Activated CD8-positive, alpha-beta T cell treated with anti-CD3 and anti-CD28 coated beads for 36 hours (primary cell): ENCODE results near the gene CELF4. TPM values are rescaled to one million over a fixed set of nuclear protein-coding genes. Genes with fewer than 3 reads are reported as not detected.
"Not testable (repeated sequence)": the region's sequence is repeated elsewhere in the genome, so short reads cannot be mapped to it uniquely, and the experiment has no call there.

Experiments
- ATAC-seq: fragments of 200-7000 bp; cut with Tn5 transposase; one replicate; pipeline ENCODE4 v1.10.0; 2021; ENCODE audit warnings: mild to moderate bottlenecking, moderate library complexity
- CTCF ChIA-PET: fragments of 350-600 bp; sonication (Branson Sonifier 250); formaldehyde crosslinking; loops from one replicate; lab custom pipeline; 2021; ENCODE audit warnings: antibody characterized with exemption; lab: Charles Lee
- POLR2A ChIA-PET: fragments of 350-600 bp; sonication (Branson Sonifier 250); formaldehyde crosslinking; loops from one replicate; lab custom pipeline; 2021; ENCODE audit warnings: antibody characterized with exemption; lab: Charles Lee
- DNase-seq: peaks from one replicate; pipeline ENCODE4 v3.0.0-alpha.2; 2020
- H3K27ac Mint-ChIP-seq: one replicate; pipeline ENCODE4 v1.8.0; 2021; ENCODE audit warnings: mild to moderate bottlenecking, mixed read lengths
- H3K27me3 Mint-ChIP-seq: one replicate; pipeline ENCODE4 v1.8.0; 2021; ENCODE audit warnings: mixed read lengths
- H3K36me3 Mint-ChIP-seq: one replicate; pipeline ENCODE4 v1.8.0; 2021; ENCODE audit warnings: low read depth, mixed read lengths
- H3K4me1 Mint-ChIP-seq: one replicate; pipeline ENCODE4 v1.8.0; 2021; ENCODE audit warnings: low read depth, mixed read lengths
- H3K4me3 Mint-ChIP-seq: one replicate; pipeline ENCODE4 v1.8.0; 2021; ENCODE audit warnings: mild to moderate bottlenecking, moderate library complexity, mixed read lengths
- H3K9me3 Mint-ChIP-seq: one replicate; pipeline ENCODE4 v1.8.0; 2021; ENCODE audit warnings: mixed read lengths
- intact Hi-C: fragments of 100-400 bp; cut with micrococcal nuclease; formaldehyde crosslinking; loops from one replicate; pipeline ENCODE4 v1.10.0; 2022
- total RNA-seq, 2 experiments: library from RNA; stranded (reverse); gene quantifications; one replicate each; pipeline ENCODE4 v1.2.3, GENCODE V29; 2021
- TF ChIP-seq, protein P1 (sequence below): fragments of 200-600 bp; IDR thresholded peaks from one replicate; pipeline ENCODE4 v1.8.0; 2022; ENCODE audit warnings: antibody characterized with exemption, mild to moderate bottlenecking

The CELF4 gene
- total RNA-seq, 2 experiments from 2014 or later: not detected

DNA sequence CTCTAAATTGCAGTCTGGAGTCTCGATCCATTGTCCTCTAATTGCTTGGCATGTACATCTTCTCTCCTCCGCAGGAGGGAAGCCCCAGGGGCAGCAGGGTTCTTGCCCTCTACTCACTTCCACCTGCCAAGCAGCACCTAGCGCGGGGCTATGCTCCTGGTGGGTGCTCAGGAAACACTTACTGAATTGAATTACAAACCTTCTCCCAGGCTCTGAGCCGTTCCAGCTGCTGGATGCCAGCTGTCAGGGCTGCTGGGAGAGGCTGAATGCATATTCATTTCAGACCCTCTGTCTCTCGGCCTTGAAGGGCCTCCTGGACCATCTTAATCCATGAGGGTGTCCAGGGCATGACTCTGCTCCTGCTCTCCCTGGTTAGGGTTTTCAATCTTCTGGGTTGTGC is 94.0 kb downstream of the CELF4 start:
- CTCF ChIA-PET: no interaction called here
- intact Hi-C loops: loop anchor here (10.0 kb wide), 2 partner anchors 87 to 527 kb away; no protein-coding TSS in a partner anchor

DNA sequence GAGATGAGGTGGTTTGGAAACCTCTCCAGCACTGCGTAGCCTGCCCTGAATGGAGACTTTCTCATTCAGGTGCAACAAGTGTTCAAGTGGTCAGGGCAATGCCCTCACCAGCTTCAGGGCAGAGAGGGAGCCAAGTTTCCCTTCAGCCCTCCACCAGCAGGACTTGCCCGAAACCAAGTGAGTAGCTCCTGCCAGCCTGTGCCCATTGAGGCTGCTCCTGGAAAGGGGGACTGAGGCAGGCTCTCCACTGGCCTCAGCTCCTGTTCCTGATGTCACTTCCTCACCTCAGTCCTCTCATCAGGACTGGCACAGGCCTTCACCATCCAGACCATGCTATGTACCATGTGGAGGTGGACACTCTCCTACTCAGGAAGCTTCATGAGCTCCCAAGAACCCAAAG is 94.6 kb downstream of the CELF4 start:
- ATAC-seq (no peak), DNase-seq (no peak)
- Mint-ChIP-seq H3K27ac (no peak overlapping the region), H3K4me1 (no peaks in the 10 kb centered on the region), H3K9me3 (no peaks in the 10 kb centered on the region), H3K27me3 (peaks cover 4% of the 10 kb centered on the region), H3K4me3 (no peak overlapping the region), H3K36me3 (no peaks in the 10 kb centered on the region)
- TF ChIP-seq, protein P1, sequence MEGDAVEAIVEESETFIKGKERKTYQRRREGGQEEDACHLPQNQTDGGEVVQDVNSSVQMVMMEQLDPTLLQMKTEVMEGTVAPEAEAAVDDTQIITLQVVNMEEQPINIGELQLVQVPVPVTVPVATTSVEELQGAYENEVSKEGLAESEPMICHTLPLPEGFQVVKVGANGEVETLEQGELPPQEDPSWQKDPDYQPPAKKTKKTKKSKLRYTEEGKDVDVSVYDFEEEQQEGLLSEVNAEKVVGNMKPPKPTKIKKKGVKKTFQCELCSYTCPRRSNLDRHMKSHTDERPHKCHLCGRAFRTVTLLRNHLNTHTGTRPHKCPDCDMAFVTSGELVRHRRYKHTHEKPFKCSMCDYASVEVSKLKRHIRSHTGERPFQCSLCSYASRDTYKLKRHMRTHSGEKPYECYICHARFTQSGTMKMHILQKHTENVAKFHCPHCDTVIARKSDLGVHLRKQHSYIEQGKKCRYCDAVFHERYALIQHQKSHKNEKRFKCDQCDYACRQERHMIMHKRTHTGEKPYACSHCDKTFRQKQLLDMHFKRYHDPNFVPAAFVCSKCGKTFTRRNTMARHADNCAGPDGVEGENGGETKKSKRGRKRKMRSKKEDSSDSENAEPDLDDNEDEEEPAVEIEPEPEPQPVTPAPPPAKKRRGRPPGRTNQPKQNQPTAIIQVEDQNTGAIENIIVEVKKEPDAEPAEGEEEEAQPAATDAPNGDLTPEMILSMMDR: no peak
- ChIA-PET CTCF (no interaction called here), POLR2A (interaction anchor here (0.6 kb wide), 1 partner anchor 12 kb away, joined by 3 read pairs; no protein-coding TSS in a partner anchor)
- intact Hi-C loops: loop anchor here (10.0 kb wide), 2 partner anchors 86 to 526 kb away; no protein-coding TSS in a partner anchor

More for the DNA sequence above, 94.0 kb downstream of the CELF4 start:
- Mint-ChIP-seq H3K4me3 (no peak overlapping the region), H3K27me3 (peaks cover 4% of the 10 kb centered on the region), H3K4me1 (no peaks in the 10 kb centered on the region), H3K27ac (no peak overlapping the region), H3K36me3 (no peaks in the 10 kb centered on the region), H3K9me3 (no peaks in the 10 kb centered on the region)
- ATAC-seq (no peak), DNase-seq (no peak)
- TF ChIP-seq, protein P1: no peak
- POLR2A ChIA-PET: no interaction called here

DNA sequence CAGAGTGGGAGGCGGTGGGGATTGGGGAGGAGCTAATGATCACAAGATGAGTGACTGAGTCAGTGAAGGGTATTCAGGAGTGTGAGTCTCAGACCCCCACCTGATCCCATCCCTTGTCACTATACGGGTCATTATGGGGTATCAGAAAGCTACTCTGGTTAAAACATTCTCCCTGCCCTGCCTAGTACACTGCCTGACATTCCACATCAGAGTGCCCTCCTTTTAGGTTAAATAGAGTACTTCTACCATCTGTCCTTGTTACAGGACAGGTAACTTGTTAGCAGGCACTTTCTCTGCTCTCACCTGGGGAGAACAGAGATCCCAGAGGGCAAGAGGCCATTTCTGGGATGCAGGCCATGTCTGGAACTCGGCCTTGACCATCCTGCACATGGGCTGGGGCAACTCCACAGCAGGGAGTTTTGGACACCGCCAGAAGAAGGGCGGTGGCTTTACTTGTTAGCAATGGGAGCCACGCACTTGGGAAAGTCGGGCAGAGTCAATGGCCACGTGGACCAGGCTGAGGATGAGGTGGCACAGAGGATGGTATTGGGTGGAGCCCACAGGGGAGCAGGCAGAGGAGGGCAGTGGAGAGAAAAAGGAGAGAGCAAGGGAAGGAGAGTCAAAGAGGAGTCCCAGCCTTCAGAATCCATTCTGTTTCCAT is 98.5 kb downstream of the CELF4 start:
- H3K9me3 Mint-ChIP-seq: no peaks in the 10 kb centered on the region
- H3K27ac Mint-ChIP-seq: no peak overlapping the region
- H3K36me3 Mint-ChIP-seq: no peaks in the 10 kb centered on the region
- no peak overlapping the region for H3K4me3 Mint-ChIP-seq
- H3K4me1 Mint-ChIP-seq: no peaks in the 10 kb centered on the region
- no peak for DNase-seq
- CTCF ChIA-PET: interaction anchor here (0.8 to 1.5 kb wide), 3 partner anchors 8 to 35 kb away, joined by 3 to 4 read pairs (median 3); no protein-coding TSS in a partner anchor
- POLR2A ChIA-PET: no interaction called here
- H3K27me3 Mint-ChIP-seq: peaks cover 7% of the 10 kb centered on the region
- TF ChIP-seq, protein P1: no peak
- no peak for ATAC-seq
- intact Hi-C loops: no loop called here

DNA sequence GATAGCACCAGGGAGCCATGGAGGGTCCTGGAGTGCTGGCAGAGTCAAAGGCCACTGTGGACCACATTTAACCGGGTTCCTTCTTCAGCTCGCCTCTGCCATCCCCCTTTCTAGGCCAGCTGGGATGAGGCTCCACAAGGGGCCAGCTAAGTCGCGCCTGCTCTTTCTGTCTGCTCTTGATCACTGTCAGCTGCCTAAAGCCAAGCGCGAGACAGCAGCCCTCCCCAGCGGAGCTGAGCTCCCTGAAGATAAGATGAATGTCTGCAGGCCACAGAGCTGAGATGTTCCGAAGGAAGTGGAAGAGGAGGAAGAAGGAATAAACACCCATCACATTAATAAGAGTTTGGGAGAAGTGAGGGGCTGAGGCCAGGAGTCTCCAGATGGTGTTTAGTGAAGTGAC is 99.6 kb downstream of the CELF4 start:
- intact Hi-C loops: no loop called here
- ChIA-PET POLR2A (no interaction called here), CTCF (interaction anchor here (1.5 kb wide), 1 partner anchor 9 kb away, joined by 4 read pairs; no protein-coding TSS in a partner anchor)
- no peak overlapping the region for H3K4me3 Mint-ChIP-seq
- no peaks in the 10 kb centered on the region for H3K4me1 Mint-ChIP-seq
- TF ChIP-seq, protein P1: no peak
- DNase-seq (no peak), ATAC-seq (no peak)
- no peak overlapping the region for H3K27ac Mint-ChIP-seq
- no peaks in the 10 kb centered on the region for H3K36me3 Mint-ChIP-seq
- peaks cover 7% of the 10 kb centered on the region for H3K27me3 Mint-ChIP-seq
- H3K9me3 Mint-ChIP-seq: no peaks in the 10 kb centered on the region

DNA sequence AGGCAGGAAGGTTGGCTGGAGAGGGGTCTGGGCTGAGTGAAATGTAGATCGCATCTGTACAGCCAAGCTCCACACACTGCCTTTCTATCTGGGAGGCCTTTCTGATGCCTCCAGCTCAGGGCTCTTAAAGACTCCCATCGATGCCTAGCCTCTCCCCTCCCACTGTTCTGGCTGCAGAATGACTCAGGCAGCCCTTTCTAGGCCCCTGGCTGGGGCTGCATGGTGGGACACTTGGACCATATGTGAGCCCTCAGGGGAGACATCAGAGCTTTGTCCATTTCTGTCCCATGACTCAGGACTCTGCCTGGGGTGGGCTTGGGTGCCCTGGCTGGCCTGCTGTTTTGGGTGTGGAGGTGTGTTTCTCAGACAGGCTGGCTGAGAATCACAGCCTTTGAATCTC is 101.3 kb downstream of the CELF4 start:
- ChIA-PET CTCF (no interaction called here), POLR2A (no interaction called here)
- H3K27ac Mint-ChIP-seq: no peak overlapping the region
- H3K4me1 Mint-ChIP-seq: no peaks in the 10 kb centered on the region
- no peaks in the 10 kb centered on the region for H3K36me3 Mint-ChIP-seq
- ATAC-seq (no peak), DNase-seq (no peak)
- H3K4me3 Mint-ChIP-seq: no peak overlapping the region
- intact Hi-C loops: no loop called here
- TF ChIP-seq, protein P1: no peak
- no peaks in the 10 kb centered on the region for H3K9me3 Mint-ChIP-seq
- peaks cover 7% of the 10 kb centered on the region for H3K27me3 Mint-ChIP-seq

DNA sequence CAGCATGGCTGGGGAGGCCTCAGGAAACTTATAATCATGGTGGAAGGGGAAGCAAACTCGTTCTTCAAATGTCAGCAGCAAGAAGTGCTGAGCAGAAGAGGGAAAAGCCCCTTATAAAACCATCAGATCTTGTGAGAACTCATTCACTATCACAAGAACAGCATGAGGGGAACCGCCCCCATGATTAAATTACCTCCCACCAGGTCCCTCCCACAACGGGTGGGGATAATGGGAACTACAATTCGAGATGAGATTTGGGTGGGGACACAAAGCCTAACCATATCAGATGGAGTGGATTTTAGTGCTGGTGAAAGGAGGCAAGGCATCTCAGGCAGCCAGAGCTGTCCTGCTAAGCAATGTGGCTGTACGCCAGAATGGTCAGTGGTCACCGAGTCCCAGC is 104.3 kb downstream of the CELF4 start:
- H3K27ac Mint-ChIP-seq, H3K9me3 Mint-ChIP-seq, POLR2A ChIA-PET, DNase-seq, intact Hi-C loops, H3K4me3 Mint-ChIP-seq, ATAC-seq, H3K4me1 Mint-ChIP-seq, H3K36me3 Mint-ChIP-seq, H3K27me3 Mint-ChIP-seq: not testable (repeated sequence)
- CTCF ChIA-PET: interaction anchor here (1.4 kb wide), 1 partner anchor 14 kb away, joined by 4 read pairs; no protein-coding TSS in a partner anchor
